Peyer's patch (tissue), 4 donors: Measurements from ENCODE around the gene PLEKHA6. TPM values are rescaled to one million over a fixed set of nuclear protein-coding genes. Genes with fewer than 3 reads are reported as not detected.

Experiments
- DNase-seq, 3 donors: peaks; one replicate each; pipeline ENCODE4 v3.0.0-alpha.2; 2017 to 2019
- H3K27ac ChIP-seq, 4 donors: fragments of 200-600 bp; sonication (generic); one replicate each; pipeline ENCODE4 v1.5.1; 2016 to 2019
- H3K27me3 ChIP-seq, 2 donors: fragments of 200-600 bp; sonication (generic); one replicate each; pipeline ENCODE4 v1.5.1; 2019
- H3K36me3 ChIP-seq, 3 donors: fragments of 200-600 bp; sonication (generic); one replicate each; pipeline ENCODE4 v1.5.1; 2016 to 2019
- H3K4me1 ChIP-seq, 4 donors: fragments of 200-600 bp; sonication (generic); one replicate each; pipeline ENCODE4 v1.5.1; 2016 to 2019
- H3K4me3 ChIP-seq, 4 donors: fragments of 200-600 bp; sonication (generic); 1 replicate in 3 of 4; 2 replicates in 1 of 4; pipeline ENCODE4 v1.5.1; 2016 to 2019; ENCODE audit warnings: mild to moderate bottlenecking in 1 of 4
- H3K9me3 ChIP-seq, 4 donors: fragments of 200-600 bp; sonication (generic); one replicate each; pipeline ENCODE4 v1.5.1; 2016 to 2019; ENCODE audit warnings: mild to moderate bottlenecking in 1 of 4
- CTCF ChIP-seq, 6 experiments: fragments of 450-650 bp in 4 of 6; fragments of 200-600 bp in 2 of 6; sonication (generic) in 1 of 6; IDR thresholded peaks; one replicate each; pipeline ENCODE4 v1.5.1; 2017 to 2019; ENCODE audit warnings: antibody characterized with exemption in 6 of 6, mild to moderate bottlenecking in 3 of 6, moderate library complexity in 1 of 6
- POLR2A ChIP-seq, 2 donors: fragments of 450-650 bp; IDR thresholded peaks; one replicate each; pipeline ENCODE4 v1.5.1; 2017; ENCODE audit warnings: antibody characterized with exemption in 2 of 2, mild to moderate bottlenecking in 2 of 2, moderate library complexity in 2 of 2
- total RNA-seq, 4 donors: library from RNA; depleted of rRNA; stranded (reverse); fragments of >200 nt; gene quantifications; one replicate each; pipeline ENCODE4 v1.1.0, GENCODE V29; 2016

PLEKHA6 gene
- total RNA-seq, 4 donors from 2014 or later: 57.3 to 91.6 (median 70.2) TPM

GRCh38 chr1:204194771-204195170, 165.0 kb downstream of the PLEKHA6 start:
- H3K4me1 ChIP-seq: no peaks in the 10 kb centered on the region

GRCh38 chr1:204194080-204194479, 165.6 kb downstream of the PLEKHA6 start:
- Histone ChIP-seq H3K4me3 (no peak overlapping the region), H3K9me3 (no peaks in the 10 kb centered on the region), H3K27me3 (no peaks in the 10 kb centered on the region), H3K4me1 (no peaks in the 10 kb centered on the region), H3K36me3 (no peaks in the 10 kb centered on the region), H3K27ac (no peak overlapping the region)
- TF ChIP-seq POLR2A (IDR thresholded peaks at IDR 0.05): no peak
- TF ChIP-seq CTCF (IDR thresholded peaks at IDR 0.05): no peak
- DNase-seq: peak in 1 of 3 donors; percentile 41

More at GRCh38 chr1:204194771-204195170, 165.0 kb downstream of the PLEKHA6 start:
- Histone ChIP-seq H3K9me3 (no peaks in the 10 kb centered on the region), H3K27me3 (no peaks in the 10 kb centered on the region), H3K27ac (no peak overlapping the region), H3K36me3 (no peaks in the 10 kb centered on the region), H3K4me3 (no peak overlapping the region)
- peak in 1 of 3 donors; percentile 13 for DNase-seq
- TF ChIP-seq CTCF (IDR thresholded peaks at IDR 0.05): no peak
- TF ChIP-seq POLR2A (IDR thresholded peaks at IDR 0.05): no peak

- no peak overlapping the region for H3K4me3 ChIP-seq
- no peak overlapping the region for H3K27ac ChIP-seq
- DNase-seq: peak in 1 of 3 donors; percentile 30
- no peaks in the 10 kb centered on the region for H3K36me3 ChIP-seq
- no peaks in the 10 kb centered on the region for H3K9me3 ChIP-seq
- no peaks in the 10 kb centered on the region for H3K4me1 ChIP-seq
- no peaks in the 10 kb centered on the region for H3K27me3 ChIP-seq
- TF ChIP-seq CTCF (IDR thresholded peaks at IDR 0.05) (no peak), POLR2A (IDR thresholded peaks at IDR 0.05) (no peak)
Measured at GRCh38 chr1:204192589-204193352, 167.0 kb downstream of the PLEKHA6 start.

- Histone ChIP-seq H3K27me3 (no peaks in the 10 kb centered on the region), H3K36me3 (no peaks in the 10 kb centered on the region), H3K4me3 (no peak overlapping the region), H3K27ac (no peak overlapping the region), H3K4me1 (no peaks in the 10 kb centered on the region), H3K9me3 (no peaks in the 10 kb centered on the region)
- DNase-seq: no peak
- TF ChIP-seq CTCF (IDR thresholded peaks at IDR 0.05) (no peak), POLR2A (IDR thresholded peaks at IDR 0.05) (no peak)
Measured at GRCh38 chr1:204192046-204192445, 167.7 kb downstream of the PLEKHA6 start.

- no peak for DNase-seq
- no peak overlapping the region for H3K4me3 ChIP-seq
Measured at GRCh38 chr1:204191456-204191855, 168.3 kb downstream of the PLEKHA6 start.

More at GRCh38 chr1:204191456-204191855, 168.3 kb downstream of the PLEKHA6 start:
- peak overlapping the region in 1 of 4 donors; percentile 50 for H3K27ac ChIP-seq
- no peaks in the 10 kb centered on the region for H3K4me1 ChIP-seq
- no peak for TF ChIP-seq CTCF (IDR thresholded peaks at IDR 0.05)
- H3K9me3 ChIP-seq: no peaks in the 10 kb centered on the region
- H3K36me3 ChIP-seq: no peaks in the 10 kb centered on the region
- H3K27me3 ChIP-seq: no peaks in the 10 kb centered on the region
